Psoas muscle (tissue), 8 donors: ENCODE results near the gene FKRP. TPM values are rescaled to one million over a fixed set of nuclear protein-coding genes. Genes with fewer than 3 reads are reported as not detected.

Experiments
- ATAC-seq, 4 donors: fragments of 200-7000 bp; cut with Tn5 transposase; one replicate each; pipeline ENCODE4 v1.9.1; 2020; ENCODE audit warnings: moderate library complexity in 3 of 4, mild to moderate bottlenecking in 2 of 4
- DNase-seq, 2 donors: peaks; one replicate each; pipeline ENCODE4 v3.0.0-alpha.2; 2020
- H3K27ac ChIP-seq: fragments of 200-600 bp; one replicate; pipeline ENCODE4 v1.8.0; 2022
- H3K27me3 ChIP-seq, 3 donors: fragments of 200-600 bp in 1 of 3; one replicate each; pipeline versions ENCODE4 v1.6.1 to v1.8.0; 2013 to 2022; ENCODE audit warnings: low read length in 2 of 3, mild to moderate bottlenecking in 2 of 3, moderate library complexity in 1 of 3; ENCODE audit not compliant: insufficient read depth in 3 of 3
- H3K36me3 ChIP-seq, 2 donors: fragments of 200-600 bp in 1 of 2; one replicate each; pipeline versions ENCODE4 v1.6.1 to v1.8.0; 2013 to 2022; ENCODE audit warnings: low read depth in 1 of 2, mild to moderate bottlenecking in 1 of 2, moderate library complexity in 1 of 2; ENCODE audit not compliant: insufficient read depth in 1 of 2
- H3K4me1 ChIP-seq: fragments of 200-600 bp; one replicate; pipeline ENCODE4 v1.8.0; 2022
- H3K4me3 ChIP-seq: fragments of 200-600 bp; one replicate; pipeline ENCODE4 v1.8.0; 2022; ENCODE audit warnings: mild to moderate bottlenecking
- H3K9me3 ChIP-seq: fragments of 200-600 bp; one replicate; pipeline ENCODE4 v1.8.0; 2022
- WGBS, 3 donors: extraction: QIAGEN DNeasy Blood & Tissue Kit; methylation state at CpG; one replicate each; pipeline versions ENCODE4 v1.1.6 to v1.1.7; 2013; 5-methylcytosine and 5-hydroxymethylcytosine counted together
- intact Hi-C, 2 donors: fragments of 100-400 bp; cut with DNase I; formaldehyde crosslinking; loops; one replicate each; pipeline versions ENCODE4 v1.11.0 to v1.14.2; 2022
- polyA plus RNA-seq, 3 donors: library from polyadenylated mRNA; stranded (reverse); fragments of 200-250 nt; gene quantifications; one replicate each; pipeline ENCODE4 v1.2.3, GENCODE V29; 2013
- total RNA-seq, 4 donors: library from RNA; stranded (reverse); fragmentation: NEBNext Ultra II Directional in 2 of 4; extraction: Animal tissue kit (Norgen Biotek cat#: 25700) in 2 of 4; gene quantifications; one replicate each; pipeline versions ENCODE4 v1.2.1 to v1.2.4, GENCODE V29; 2021 to 2023
- TF ChIP-seq, protein P1 (sequence below): fragments of 200-600 bp; IDR thresholded peaks from one replicate; pipeline ENCODE4 v1.8.0; 2022; ENCODE audit warnings: antibody characterized with exemption
- donor health status: healthy with polysubstance abuse.
- donor health status: DM: no; HTN: no; CAD: no; lungs with moderate emphysema.
- donor health status: Bipolar disorder and iron deficiency.
- donor health status: healthy.
- donor health status: DM: yes; HTN: yes; CAD: no.
- donor health status: DM: no; HTN: no; CAD: no.
- donor health status: DM: no; HTN: no; CAD: no.
- donor health status: DM: yes; HTN: yes; CAD: no.

Gene FKRP
- total and polyA plus RNA-seq, 7 donors: 11.6 to 24.5 (median 15.0) TPM

DNA sequence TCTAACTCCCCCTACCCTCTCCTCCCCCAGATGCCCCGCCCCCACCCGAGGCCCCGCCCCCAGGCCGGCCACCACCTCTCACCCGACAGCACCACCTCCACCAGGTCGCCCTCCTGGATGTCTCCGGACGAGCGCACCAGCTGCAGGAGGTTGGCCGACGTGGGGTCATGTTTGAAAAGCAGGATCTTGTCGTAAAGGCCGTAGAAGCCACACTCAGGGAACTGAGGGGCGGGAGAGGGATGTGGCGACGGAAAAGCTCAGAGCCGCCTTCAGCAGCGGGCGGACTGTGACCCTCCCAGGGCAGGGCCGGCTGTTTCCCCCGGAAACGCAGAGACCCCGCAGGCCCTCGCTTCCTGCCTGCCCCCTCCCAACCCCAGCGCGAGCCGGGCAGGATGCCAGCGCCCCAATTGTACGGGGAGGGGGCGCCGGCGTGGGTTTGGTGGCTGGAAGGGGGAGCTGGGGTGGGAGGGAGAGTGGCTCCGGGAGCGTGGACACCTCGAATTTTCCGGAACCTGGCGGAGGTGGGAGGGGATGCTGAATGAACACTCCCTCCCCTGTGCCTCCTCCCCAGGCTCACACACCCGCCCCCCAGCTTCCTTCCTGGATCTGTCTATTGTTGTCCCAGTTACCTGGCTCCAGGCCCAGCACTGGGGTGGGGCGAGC lies 31.9 kb upstream of the FKRP start:
- Histone ChIP-seq H3K27me3 (no peaks in the 10 kb centered on the region), H3K36me3 (peaks cover 0 to 14% of the 10 kb centered on the region in 2 donors), H3K27ac (peak overlapping the region; percentile 69), H3K4me3 (peak overlapping the region; percentile 89), H3K9me3 (no peaks in the 10 kb centered on the region), H3K4me1 (peaks cover 18% of the 10 kb centered on the region)
- DNase-seq (peak; percentile 86 to 92), ATAC-seq (peak in 3 of 4 donors; percentile 36 to 46 (median 44))
- intact Hi-C loops: loop anchor here in 1 of 2 donors (2.0 kb wide), 1 partner anchor 15 kb away; no protein-coding TSS in a partner anchor
- 2 to 4% (median 2%) methylated on average over 31 to 39 of the region's 39 CpGs for WGBS, 3 donors
- TF ChIP-seq, protein P1, sequence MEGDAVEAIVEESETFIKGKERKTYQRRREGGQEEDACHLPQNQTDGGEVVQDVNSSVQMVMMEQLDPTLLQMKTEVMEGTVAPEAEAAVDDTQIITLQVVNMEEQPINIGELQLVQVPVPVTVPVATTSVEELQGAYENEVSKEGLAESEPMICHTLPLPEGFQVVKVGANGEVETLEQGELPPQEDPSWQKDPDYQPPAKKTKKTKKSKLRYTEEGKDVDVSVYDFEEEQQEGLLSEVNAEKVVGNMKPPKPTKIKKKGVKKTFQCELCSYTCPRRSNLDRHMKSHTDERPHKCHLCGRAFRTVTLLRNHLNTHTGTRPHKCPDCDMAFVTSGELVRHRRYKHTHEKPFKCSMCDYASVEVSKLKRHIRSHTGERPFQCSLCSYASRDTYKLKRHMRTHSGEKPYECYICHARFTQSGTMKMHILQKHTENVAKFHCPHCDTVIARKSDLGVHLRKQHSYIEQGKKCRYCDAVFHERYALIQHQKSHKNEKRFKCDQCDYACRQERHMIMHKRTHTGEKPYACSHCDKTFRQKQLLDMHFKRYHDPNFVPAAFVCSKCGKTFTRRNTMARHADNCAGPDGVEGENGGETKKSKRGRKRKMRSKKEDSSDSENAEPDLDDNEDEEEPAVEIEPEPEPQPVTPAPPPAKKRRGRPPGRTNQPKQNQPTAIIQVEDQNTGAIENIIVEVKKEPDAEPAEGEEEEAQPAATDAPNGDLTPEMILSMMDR: no peak

DNA sequence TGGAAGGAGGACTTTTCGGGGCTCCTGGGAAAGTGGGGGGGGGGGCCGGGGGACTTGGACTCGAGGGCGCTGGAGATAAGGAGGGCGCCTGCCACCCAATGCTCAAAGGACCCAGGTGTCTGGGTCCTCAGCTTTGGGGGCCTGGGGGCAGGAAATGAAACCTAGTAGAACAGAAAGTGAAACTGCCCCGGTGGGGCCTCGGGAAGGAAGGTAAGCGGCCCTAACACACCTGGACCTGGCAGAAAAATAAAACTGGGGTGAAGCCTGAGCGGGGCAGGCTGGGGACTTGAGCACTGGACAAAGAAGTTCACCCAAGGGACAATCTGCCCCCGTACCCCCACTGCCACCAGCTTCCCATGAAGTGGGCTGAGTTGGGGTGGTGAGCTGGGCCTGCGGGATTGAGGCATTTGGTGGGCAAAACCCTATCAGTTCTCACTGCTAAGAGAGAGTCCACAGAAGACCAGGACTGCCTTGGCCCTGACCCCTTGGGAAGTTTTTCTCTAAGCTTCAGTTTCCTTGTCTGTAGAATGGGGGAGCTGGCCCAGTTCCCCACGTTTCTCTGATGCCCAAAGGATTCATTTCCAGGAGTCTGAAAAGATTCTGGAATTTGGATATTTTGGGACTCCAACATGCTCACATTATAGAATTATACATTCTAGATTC lies 31.3 kb upstream of the FKRP start:
- 10 to 17% (median 16%) methylated on average over 8 to 12 of the region's 12 CpGs for WGBS, 3 donors
- DNase-seq (no peak), ATAC-seq (no peak)
- TF ChIP-seq, protein P1: no peak
- peak overlapping the region; percentile 89 for H3K4me3 ChIP-seq
- H3K9me3 ChIP-seq: no peaks in the 10 kb centered on the region
- peaks cover 18% of the 10 kb centered on the region for H3K4me1 ChIP-seq
- H3K27me3 ChIP-seq: no peaks in the 10 kb centered on the region
- H3K36me3 ChIP-seq: peaks cover 0 to 14% of the 10 kb centered on the region in 2 donors
- peak overlapping the region; percentile 69 for H3K27ac ChIP-seq
- intact Hi-C loops: no loop called here

DNA sequence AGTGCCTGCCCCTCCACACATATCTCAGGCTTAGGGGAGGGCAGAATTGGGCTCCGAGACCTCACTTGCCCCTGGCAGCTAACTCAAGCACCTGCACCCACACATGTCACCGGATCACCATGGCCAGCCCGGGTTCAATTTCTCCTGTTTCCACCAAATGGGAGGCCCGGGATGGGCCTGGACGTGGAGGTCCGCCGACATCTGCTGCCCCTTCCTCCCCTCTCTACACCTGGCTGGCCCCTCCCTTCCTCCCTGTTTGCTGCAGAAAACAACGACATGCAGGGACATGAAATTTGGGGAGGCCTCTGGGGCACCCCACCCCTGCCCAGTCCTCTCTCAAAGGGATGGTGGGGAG lies 30.3 kb upstream of the FKRP start:
- ATAC-seq (no peak), DNase-seq (no peak)
- Histone ChIP-seq H3K27me3 (no peaks in the 10 kb centered on the region), H3K36me3 (peaks cover 0 to 19% of the 10 kb centered on the region in 2 donors), H3K4me3 (peak overlapping the region; percentile 89), H3K9me3 (no peaks in the 10 kb centered on the region), H3K4me1 (peaks cover 18% of the 10 kb centered on the region), H3K27ac (no peak overlapping the region)
- intact Hi-C loops: no loop called here
- TF ChIP-seq, protein P1: no peak
- 18 to 22% (median 20%) methylated on average over 7 to 8 of the region's 8 CpGs for WGBS, 3 donors

DNA sequence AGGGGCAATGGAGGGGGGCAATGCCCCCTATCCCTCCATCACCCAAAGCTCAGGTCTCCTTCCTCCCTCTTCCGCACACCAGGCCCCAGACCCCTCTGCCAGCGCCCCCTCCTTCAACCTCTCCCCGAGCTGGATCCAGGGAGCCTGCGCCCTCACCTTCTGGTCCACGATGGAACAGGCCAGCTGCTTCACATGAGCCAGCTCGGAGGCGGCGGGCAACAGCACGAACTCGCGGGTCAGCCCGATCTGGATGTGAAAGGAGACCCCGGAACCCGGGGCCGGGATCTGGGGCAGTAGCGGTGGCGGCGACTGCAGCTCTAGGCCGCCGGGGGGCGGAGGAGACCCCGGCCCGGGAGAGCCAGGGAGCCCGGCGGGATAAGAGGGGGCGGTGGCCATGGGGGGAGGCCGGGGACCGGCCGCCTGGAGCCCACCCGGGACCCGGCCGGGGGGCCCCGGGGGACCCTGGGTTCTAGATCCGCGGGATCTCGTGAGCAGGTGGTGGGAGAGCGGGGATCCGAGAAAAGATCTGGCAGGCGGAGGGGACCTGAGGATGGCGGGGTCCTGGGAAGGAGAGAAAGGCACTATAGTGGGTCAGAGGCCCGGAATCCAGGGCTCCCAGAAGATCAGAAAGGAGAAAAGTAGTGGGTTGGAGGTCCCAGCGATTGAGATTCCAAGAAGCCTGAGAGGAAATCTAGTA lies 29.7 kb upstream of the FKRP start:
- DNase-seq (no peak), ATAC-seq (peak in 3 of 4 donors; percentile 2 to 10 (median 4))

More for the DNA sequence above, 29.7 kb upstream of the FKRP start:
- peak overlapping the region; percentile 72 for H3K27ac ChIP-seq
- peaks cover 18% of the 10 kb centered on the region for H3K4me1 ChIP-seq
- WGBS, 3 donors: 3 to 5% (median 3%) methylated on average over 41 to 42 of the region's 42 CpGs
- TF ChIP-seq, protein P1: no peak
- H3K27me3 ChIP-seq: no peaks in the 10 kb centered on the region
- H3K9me3 ChIP-seq: no peaks in the 10 kb centered on the region
- intact Hi-C loops: no loop called here
- peaks cover 0 to 24% of the 10 kb centered on the region in 2 donors for H3K36me3 ChIP-seq
- peak overlapping the region; percentile 89 for H3K4me3 ChIP-seq
